ENCODE data around the gene TOB1. TPM values are rescaled to one million over a fixed set of nuclear protein-coding genes. Genes with fewer than 3 reads are reported as not detected.

TOB1 gene
- total and polyA plus RNA-seq, 2 experiments from 2014 or later = 29.9 to 35.4 TPM

DNA sequence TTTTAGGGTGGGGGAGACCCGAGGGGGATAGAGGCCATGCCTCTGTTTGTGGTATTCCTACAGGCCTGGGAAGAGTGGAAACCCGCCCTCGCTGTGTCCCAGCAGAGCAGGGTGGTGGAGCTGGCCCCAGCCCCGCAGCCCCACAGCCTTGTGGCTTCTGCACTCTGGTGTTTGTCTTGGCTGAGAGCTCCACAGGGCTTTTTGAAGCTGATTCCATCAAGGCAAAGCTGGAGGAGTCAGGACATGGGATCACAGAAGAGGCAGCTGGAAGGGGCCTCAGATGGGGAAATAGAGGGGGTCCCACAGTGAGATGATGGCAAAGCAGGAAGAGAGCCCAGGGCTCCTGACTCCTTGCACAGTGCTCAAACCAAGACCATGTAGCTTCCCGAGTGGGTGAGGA lies 35.8 kb downstream of the TOB1 start:
- H3K4me3 ChIP-seq = no peak overlapping the region
- no peaks in the 10 kb centered on the region for H3K9me3 ChIP-seq (ENCODE audit: low read depth)
- H3K36me3 ChIP-seq = no peaks in the 10 kb centered on the region
- H3K27me3 ChIP-seq = no peaks in the 10 kb centered on the region
- peak in 1 of 2 donors; percentile 28 for DNase-seq (ENCODE audit: low read depth in 1 of 2, low spot score in 1 of 2)
- H3K27ac ChIP-seq = no peak overlapping the region
- TF ChIP-seq, protein P1, sequence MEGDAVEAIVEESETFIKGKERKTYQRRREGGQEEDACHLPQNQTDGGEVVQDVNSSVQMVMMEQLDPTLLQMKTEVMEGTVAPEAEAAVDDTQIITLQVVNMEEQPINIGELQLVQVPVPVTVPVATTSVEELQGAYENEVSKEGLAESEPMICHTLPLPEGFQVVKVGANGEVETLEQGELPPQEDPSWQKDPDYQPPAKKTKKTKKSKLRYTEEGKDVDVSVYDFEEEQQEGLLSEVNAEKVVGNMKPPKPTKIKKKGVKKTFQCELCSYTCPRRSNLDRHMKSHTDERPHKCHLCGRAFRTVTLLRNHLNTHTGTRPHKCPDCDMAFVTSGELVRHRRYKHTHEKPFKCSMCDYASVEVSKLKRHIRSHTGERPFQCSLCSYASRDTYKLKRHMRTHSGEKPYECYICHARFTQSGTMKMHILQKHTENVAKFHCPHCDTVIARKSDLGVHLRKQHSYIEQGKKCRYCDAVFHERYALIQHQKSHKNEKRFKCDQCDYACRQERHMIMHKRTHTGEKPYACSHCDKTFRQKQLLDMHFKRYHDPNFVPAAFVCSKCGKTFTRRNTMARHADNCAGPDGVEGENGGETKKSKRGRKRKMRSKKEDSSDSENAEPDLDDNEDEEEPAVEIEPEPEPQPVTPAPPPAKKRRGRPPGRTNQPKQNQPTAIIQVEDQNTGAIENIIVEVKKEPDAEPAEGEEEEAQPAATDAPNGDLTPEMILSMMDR (IDR thresholded peaks at IDR 0.05; ENCODE audit: low read depth, low read length) = no peak
- peaks cover 30% of the 10 kb centered on the region for H3K4me1 ChIP-seq (ENCODE audit: low read depth)

DNA sequence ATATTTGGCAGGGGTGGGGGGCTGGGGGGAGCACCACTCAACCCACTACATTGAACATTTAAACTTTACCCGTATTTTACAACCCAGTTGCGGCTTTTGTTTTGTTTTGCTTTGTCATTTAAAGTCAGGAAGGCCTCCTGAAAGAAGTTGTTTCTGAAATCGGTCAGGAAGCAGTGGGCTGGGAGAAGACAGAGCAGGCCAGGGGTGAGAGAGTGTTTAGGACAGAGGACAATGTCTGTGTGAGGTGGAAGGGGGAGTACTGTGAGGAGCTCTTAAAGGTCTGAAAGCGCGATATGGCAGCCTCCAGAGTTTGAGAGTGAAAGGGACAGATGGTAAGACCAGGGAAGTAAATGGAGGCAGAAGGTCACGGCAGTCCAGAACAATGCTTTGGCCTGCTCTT lies 36.8 kb downstream of the TOB1 start:
- Histone ChIP-seq H3K27ac (peak overlapping the region; percentile 69), H3K36me3 (no peaks in the 10 kb centered on the region), H3K4me3 (no peak overlapping the region), H3K27me3 (no peaks in the 10 kb centered on the region), H3K9me3 (ENCODE audit: low read depth) (no peaks in the 10 kb centered on the region), H3K4me1 (ENCODE audit: low read depth) (peaks cover 20% of the 10 kb centered on the region)
- DNase-seq (ENCODE audit: low read depth in 1 of 2, low spot score in 1 of 2) = no peak
- TF ChIP-seq, protein P1 (IDR thresholded peaks at IDR 0.05; ENCODE audit: low read depth, low read length) = no peak

DNA sequence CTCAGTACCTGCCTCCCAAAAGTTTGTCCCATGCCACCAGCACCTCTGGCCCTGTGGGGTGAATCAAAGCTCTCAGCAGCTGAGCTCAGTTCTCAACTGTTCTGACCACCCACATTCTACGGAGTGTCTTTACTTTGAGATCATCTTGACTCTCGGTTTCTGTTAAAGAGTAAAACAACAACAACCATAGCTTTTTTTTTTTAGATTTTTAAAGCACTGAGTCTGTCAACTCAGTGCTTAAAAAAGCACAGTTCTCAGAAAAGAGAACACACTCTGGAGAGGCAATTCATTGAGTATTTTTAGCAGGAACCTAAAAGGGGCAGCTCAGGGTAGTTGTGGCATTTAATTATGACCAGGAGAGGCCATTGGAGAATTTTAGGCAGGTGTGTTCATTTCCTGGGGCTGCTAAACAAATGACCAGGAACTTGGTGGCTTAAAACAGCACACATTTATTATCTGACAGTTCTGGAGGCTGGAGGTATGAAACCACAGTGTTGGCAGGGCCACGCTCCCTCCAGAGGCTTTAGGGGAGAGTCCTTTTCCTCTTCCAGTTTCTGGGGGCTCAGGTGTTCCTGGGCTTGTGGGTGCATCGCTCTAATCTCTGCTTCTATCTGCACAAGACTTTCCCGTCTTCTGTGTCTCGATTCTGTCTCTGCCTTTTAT lies 37.5 kb downstream of the TOB1 start:
- Histone ChIP-seq H3K4me1 (ENCODE audit: low read depth) (peaks cover 18% of the 10 kb centered on the region), H3K4me3 (no peak overlapping the region), H3K27ac (peak overlapping the region; percentile 69), H3K27me3 (no peaks in the 10 kb centered on the region), H3K36me3 (no peaks in the 10 kb centered on the region), H3K9me3 (ENCODE audit: low read depth) (no peaks in the 10 kb centered on the region)
- no peak for DNase-seq (ENCODE audit: low read depth in 1 of 2, low spot score in 1 of 2)
- TF ChIP-seq, protein P1 (IDR thresholded peaks at IDR 0.05; ENCODE audit: low read depth, low read length) = no peak

DNA sequence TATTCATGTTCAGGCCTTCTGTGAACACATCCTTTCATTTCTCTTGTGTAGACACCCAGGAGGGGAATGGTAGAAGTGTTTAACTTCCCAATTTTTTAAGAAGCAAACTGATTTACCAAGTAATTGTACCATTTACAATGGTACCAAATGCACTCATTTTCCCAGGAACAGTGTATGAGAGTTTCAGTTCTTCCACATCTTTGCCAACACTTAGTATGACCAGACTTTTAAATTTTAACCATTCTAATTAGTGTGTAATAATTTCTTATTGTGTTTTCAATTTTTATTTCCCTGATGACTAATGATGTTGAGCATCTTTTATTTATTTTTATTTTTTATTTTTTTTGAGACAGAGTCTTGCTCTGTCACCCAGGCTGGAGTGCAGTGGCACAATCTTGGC lies 41.0 kb downstream of the TOB1 start:
- no peak for DNase-seq (ENCODE audit: low read depth in 1 of 2, low spot score in 1 of 2)
- no peak overlapping the region for H3K27ac ChIP-seq

DNA sequence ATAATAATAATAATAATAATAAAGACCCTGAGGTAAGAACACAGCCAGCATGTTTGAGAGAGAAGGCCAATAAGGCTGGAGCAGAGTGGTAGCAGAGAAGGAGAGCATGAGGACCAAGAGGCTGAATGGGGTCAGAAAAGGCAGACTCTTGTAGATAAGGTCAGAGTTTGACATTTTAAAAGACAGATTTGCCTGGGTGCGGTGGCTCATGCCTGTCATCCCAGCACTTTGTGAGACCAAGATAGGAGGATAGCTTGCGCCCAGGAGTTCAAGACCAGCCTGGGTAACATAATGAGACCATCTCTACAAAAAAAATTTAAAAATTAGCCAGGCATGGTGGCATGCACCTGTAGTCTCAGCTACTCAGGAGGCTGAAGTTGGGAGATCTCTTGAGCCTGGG lies 41.7 kb downstream of the TOB1 start:
- H3K9me3 ChIP-seq (ENCODE audit: low read depth) = no peaks in the 10 kb centered on the region
- DNase-seq (ENCODE audit: low read depth in 1 of 2, low spot score in 1 of 2) = no peak
- no peak overlapping the region for H3K27ac ChIP-seq
- no peak overlapping the region for H3K4me3 ChIP-seq
- no peaks in the 10 kb centered on the region for H3K27me3 ChIP-seq
- H3K36me3 ChIP-seq = no peaks in the 10 kb centered on the region
- TF ChIP-seq, protein P1 (IDR thresholded peaks at IDR 0.05; ENCODE audit: low read depth, low read length) = no peak
- peaks cover 11% of the 10 kb centered on the region for H3K4me1 ChIP-seq (ENCODE audit: low read depth)

More for the DNA sequence above, 41.0 kb downstream of the TOB1 start:
- Histone ChIP-seq H3K9me3 (ENCODE audit: low read depth) (no peaks in the 10 kb centered on the region), H3K36me3 (no peaks in the 10 kb centered on the region), H3K27me3 (no peaks in the 10 kb centered on the region), H3K4me3 (no peak overlapping the region), H3K4me1 (ENCODE audit: low read depth) (peaks cover 12% of the 10 kb centered on the region)
- TF ChIP-seq, protein P1 (IDR thresholded peaks at IDR 0.05; ENCODE audit: low read depth, low read length) = no peak
